A673 (cell line): ENCODE measurements around the gene HS3ST6. TPM values are rescaled to one million over a fixed set of nuclear protein-coding genes. Genes with fewer than 3 reads are reported as not detected.
"Not testable (repeated sequence)": the region's sequence is repeated elsewhere in the genome, so short reads cannot be mapped to it uniquely, and the experiment has no call there.

ENCODE experiments used
- BruUV-seq: library from RNA; stranded (reverse); fragments of 400-500 nt; replicated peaks from 2 replicates; lab custom pipeline; 2021; lab: Mats Ljungman, UMichigan
- CTCF ChIA-PET: fragments of 300-600 bp; sonication (Branson Sonifier 250); formaldehyde crosslinking; loops from one replicate; lab custom pipeline; 2022; ENCODE audit warnings: antibody characterized with exemption; lab: Charles Lee
- POLR2A ChIA-PET: fragments of 300-600 bp; sonication (Branson Sonifier 250); formaldehyde crosslinking; loops from one replicate; lab custom pipeline; 2022; ENCODE audit warnings: antibody characterized with exemption; ENCODE audit not compliant: low non-redundant PET; lab: Charles Lee
- DNase-seq: peaks from one replicate; pipeline ENCODE4 v3.0.0-alpha.2; 2015; ENCODE audit warnings: low spot score
- H3K27ac ChIP-seq: fragments of 200-600 bp; sonication (generic); 2 replicates; pipeline ENCODE4 v1.5.1; 2016; ENCODE audit warnings: mixed run types, low read depth, mild to moderate bottlenecking, mixed read lengths, antibody characterized with exemption, low read length; ENCODE audit not compliant: poor library complexity, severe bottlenecking
- H3K27me3 ChIP-seq: fragments of 200-600 bp; sonication (generic); replicated peaks from 2 replicates; pipeline ENCODE4 v1.6.1; 2017; ENCODE audit warnings: mixed run types, low read depth, mild to moderate bottlenecking, mixed read lengths, antibody characterized with exemption, low read length; ENCODE audit not compliant: insufficient read depth, poor library complexity
- H3K36me3 ChIP-seq: fragments of 200-600 bp; sonication (generic); 2 replicates; pipeline ENCODE4 v1.6.1; 2016; ENCODE audit warnings: mixed run types, mild to moderate bottlenecking, mixed read lengths, antibody characterized with exemption, low read length; ENCODE audit not compliant: insufficient read depth, poor library complexity, severe bottlenecking
- H3K4me1 ChIP-seq: fragments of 200-600 bp; sonication (generic); 2 replicates; pipeline ENCODE4 v1.6.1; 2017; ENCODE audit warnings: mixed run types, mild to moderate bottlenecking, mixed read lengths, antibody characterized with exemption, low read length; ENCODE audit not compliant: insufficient read depth, poor library complexity, severe bottlenecking
- H3K4me3 ChIP-seq: fragments of 200-600 bp; sonication (generic); 2 replicates; pipeline ENCODE4 v1.5.1; 2016; ENCODE audit warnings: low read depth, mixed run types, mild to moderate bottlenecking, mixed read lengths, low read length; ENCODE audit not compliant: poor library complexity, severe bottlenecking
- H3K9me3 ChIP-seq: fragments of 200-600 bp; sonication (generic); 2 replicates; pipeline ENCODE4 v1.6.1; 2016; ENCODE audit warnings: mixed run types, low read depth, mild to moderate bottlenecking, mixed read lengths, antibody characterized with exemption, low read length; ENCODE audit not compliant: poor library complexity, severe bottlenecking
- EZH2 ChIP-seq: fragments of 200-600 bp; sonication (generic); IDR thresholded peaks from 2 replicates; pipeline ENCODE4 v1.6.1; 2017; ENCODE audit warnings: borderline replicate concordance, low read depth, mild to moderate bottlenecking, mixed read lengths, antibody characterized with exemption, low read length; ENCODE audit not compliant: poor library complexity, severe bottlenecking
- intact Hi-C: fragments of 100-400 bp; cut with micrococcal nuclease; formaldehyde crosslinking; loops from one replicate; pipeline ENCODE4 v1.10.0; 2022; ENCODE audit not compliant: unreplicated experiment
- total RNA-seq: library from RNA; stranded (reverse); gene quantifications from 2 replicates; pipeline ENCODE4 v1.2.3, GENCODE V29; 2021
- TF ChIP-seq, protein P1 (sequence below): fragments of 300-800, 200-600 bp; sonication (generic); conservative IDR thresholded peaks from 2 replicates; pipeline ENCODE4 v1.5.1; 2017; ENCODE audit warnings: low read depth, mild to moderate bottlenecking, antibody characterized with exemption, low read length, moderate library complexity, mixed read lengths

The HS3ST6 gene
- total RNA-seq, 1 experiment from 2014 or later = not detected

DNA sequence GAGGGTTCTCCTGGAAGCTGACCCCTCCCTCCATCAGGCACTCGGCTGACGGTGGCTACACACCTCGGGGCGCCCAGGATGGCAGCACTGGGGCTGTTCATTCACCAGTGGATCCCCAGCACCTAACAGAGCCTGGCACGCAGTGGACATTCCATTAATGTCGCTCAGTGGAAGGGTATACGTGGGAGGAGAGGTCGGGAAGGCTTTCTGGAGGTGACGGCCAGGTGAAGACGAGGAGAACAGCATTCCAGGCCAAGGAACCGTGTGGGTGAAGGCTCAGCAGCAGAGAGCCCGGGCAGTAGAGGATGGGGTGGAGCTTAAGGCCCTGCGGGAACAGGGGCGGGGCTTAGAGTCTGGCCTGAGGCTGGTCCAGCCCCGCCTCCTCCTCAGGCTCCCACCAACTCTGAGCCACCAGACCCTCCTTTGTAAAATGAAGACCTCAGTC is 2.5 kb upstream of the HS3ST6 start:
- no peak overlapping the region for H3K4me3 ChIP-seq
- no peaks in the 10 kb centered on the region for H3K36me3 ChIP-seq
- no peaks in the 10 kb centered on the region for H3K9me3 ChIP-seq
- H3K4me1 ChIP-seq = peaks cover 12% of the 10 kb centered on the region
- ChIA-PET CTCF (no interaction called here), POLR2A (interaction anchor here (0.5 kb wide), 1 partner anchor 52 kb away, joined by 3 read pairs; no protein-coding TSS in a partner anchor)
- intact Hi-C loops = no loop called here
- H3K27me3 ChIP-seq = peaks cover 54% of the 10 kb centered on the region
- TF ChIP-seq, protein P1, sequence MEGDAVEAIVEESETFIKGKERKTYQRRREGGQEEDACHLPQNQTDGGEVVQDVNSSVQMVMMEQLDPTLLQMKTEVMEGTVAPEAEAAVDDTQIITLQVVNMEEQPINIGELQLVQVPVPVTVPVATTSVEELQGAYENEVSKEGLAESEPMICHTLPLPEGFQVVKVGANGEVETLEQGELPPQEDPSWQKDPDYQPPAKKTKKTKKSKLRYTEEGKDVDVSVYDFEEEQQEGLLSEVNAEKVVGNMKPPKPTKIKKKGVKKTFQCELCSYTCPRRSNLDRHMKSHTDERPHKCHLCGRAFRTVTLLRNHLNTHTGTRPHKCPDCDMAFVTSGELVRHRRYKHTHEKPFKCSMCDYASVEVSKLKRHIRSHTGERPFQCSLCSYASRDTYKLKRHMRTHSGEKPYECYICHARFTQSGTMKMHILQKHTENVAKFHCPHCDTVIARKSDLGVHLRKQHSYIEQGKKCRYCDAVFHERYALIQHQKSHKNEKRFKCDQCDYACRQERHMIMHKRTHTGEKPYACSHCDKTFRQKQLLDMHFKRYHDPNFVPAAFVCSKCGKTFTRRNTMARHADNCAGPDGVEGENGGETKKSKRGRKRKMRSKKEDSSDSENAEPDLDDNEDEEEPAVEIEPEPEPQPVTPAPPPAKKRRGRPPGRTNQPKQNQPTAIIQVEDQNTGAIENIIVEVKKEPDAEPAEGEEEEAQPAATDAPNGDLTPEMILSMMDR = no peak
- peak; percentile 58 for TF ChIP-seq EZH2
- BruUV-seq = no TSS peak
- H3K27ac ChIP-seq = no peak overlapping the region
- DNase-seq = peak; percentile 67

DNA sequence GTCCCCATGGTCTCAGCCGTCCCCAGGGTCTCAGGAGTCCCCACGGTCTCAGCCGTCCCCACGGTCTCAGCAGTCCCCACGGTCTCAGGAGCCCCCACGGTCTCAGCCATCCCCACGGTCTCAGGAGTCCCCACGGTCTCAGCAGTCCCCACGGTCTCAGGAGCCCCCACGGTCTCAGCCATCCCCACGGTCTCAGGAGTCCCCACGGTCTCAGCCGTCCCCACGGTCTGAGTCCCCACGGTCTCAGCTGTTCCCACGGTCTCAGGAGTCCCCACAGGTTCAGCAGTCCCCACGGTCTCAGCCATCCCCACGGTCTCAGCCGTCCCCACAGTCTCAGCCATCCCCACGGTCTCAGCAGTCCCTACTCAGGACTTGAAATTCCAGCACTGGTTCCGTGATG is 1.9 kb upstream of the HS3ST6 start:
- H3K27ac ChIP-seq, BruUV-seq, H3K4me3 ChIP-seq, H3K36me3 ChIP-seq, CTCF ChIA-PET, DNase-seq, intact Hi-C loops, H3K9me3 ChIP-seq, POLR2A ChIA-PET: not testable (repeated sequence)
- peaks cover 12% of the 10 kb centered on the region for H3K4me1 ChIP-seq
- peaks cover 60% of the 10 kb centered on the region for H3K27me3 ChIP-seq

DNA sequence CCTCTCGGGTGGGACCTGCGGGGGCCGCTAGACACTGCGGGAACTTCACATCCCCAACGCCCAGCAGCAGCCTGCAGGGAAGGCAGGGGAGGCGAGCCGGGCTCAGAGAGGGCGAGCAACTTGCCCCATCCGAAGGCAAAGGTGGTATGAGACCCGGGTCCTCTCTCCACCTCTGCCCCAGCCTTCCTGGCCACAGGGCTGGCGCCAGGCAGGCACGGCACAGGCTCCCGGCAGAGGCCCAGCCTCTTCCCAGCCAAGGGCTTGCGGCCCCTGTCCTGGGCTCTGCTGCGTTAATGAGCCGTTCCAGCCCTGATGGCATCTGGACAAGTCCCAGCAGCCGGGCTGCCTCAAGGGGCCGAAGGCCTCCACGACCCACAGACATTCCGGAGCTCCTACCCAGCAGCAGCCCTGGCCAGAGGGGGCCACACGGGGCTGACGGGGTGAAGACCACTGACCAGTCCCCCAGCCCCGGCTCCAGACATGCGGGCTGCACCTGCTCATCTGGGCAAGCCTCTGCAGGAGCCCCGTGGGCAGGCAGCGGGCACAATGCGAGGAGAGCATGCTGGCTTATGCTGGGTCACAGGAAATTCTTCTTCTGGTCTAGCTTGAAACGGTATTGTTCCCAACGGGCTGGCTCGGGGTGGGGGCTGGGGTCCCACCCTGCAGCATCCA is 1.2 kb upstream of the HS3ST6 start:
- Histone ChIP-seq H3K27me3 (peaks cover 60% of the 10 kb centered on the region), H3K4me3 (no peak overlapping the region), H3K9me3 (no peaks in the 10 kb centered on the region), H3K36me3 (no peaks in the 10 kb centered on the region), H3K27ac (no peak overlapping the region), H3K4me1 (peaks cover 12% of the 10 kb centered on the region)
- ChIA-PET POLR2A (no interaction called here), CTCF (no interaction called here)
- no TSS peak for BruUV-seq
- TF ChIP-seq EZH2 = peak; percentile 16
- TF ChIP-seq, protein P1 = no peak
- DNase-seq = no peak
- intact Hi-C loops = no loop called here
